HEK293 (cell line): ENCODE results near the gene RHOBTB3.

Source experiments
- CTCF ChIP-seq: fragments of 450-650 bp; formaldehyde crosslinking; IDR thresholded peaks from 2 replicates; pipeline ENCODE4 v1.5.1; 2016; ENCODE audit warnings: missing biosample characterization, missing genetic modification characterization
- EGR2 ChIP-seq: fragments of 450-650 bp; formaldehyde crosslinking; IDR thresholded peaks from 2 replicates; pipeline ENCODE4 v1.5.1; 2016; ENCODE audit warnings: low read depth, missing biosample characterization, missing genetic modification characterization
- HOXC10 ChIP-seq: sonication (generic); formaldehyde crosslinking; IDR thresholded peaks from 2 replicates; pipeline ENCODE4 v1.8.1; 2023; ENCODE audit warnings: mild to moderate bottlenecking, missing genetic modification reagents
- HOXD13 ChIP-seq: sonication (generic); formaldehyde crosslinking; IDR thresholded peaks from 2 replicates; pipeline ENCODE4 v1.8.0; 2022; ENCODE audit warnings: missing genetic modification reagents, borderline replicate concordance
- IKZF3 ChIP-seq: fragments of 450-650 bp; IDR thresholded peaks from 2 replicates; pipeline ENCODE4 v1.5.0; 2018; ENCODE audit warnings: missing biosample characterization, mild to moderate bottlenecking, missing genetic modification characterization, moderate library complexity
- MEIS1 ChIP-seq: sonication (generic); formaldehyde crosslinking; IDR thresholded peaks from 2 replicates; pipeline ENCODE4 v1.8.1; 2022; ENCODE audit warnings: missing genetic modification reagents, mild to moderate bottlenecking, borderline replicate concordance
- PRDM6 ChIP-seq: fragments of 450-650 bp; formaldehyde crosslinking; IDR thresholded peaks from 2 replicates; pipeline ENCODE4 v1.5.1; 2017; ENCODE audit warnings: missing biosample characterization, missing genetic modification characterization
- SP3 ChIP-seq: fragments of 450-650 bp; formaldehyde crosslinking; IDR thresholded peaks from 2 replicates; pipeline ENCODE4 v1.5.1; 2016; ENCODE audit warnings: missing biosample characterization, missing genetic modification characterization
- WT1 ChIP-seq: fragments of 450-650 bp; formaldehyde crosslinking; IDR thresholded peaks from 2 replicates; pipeline ENCODE4 v1.5.1; 2016; ENCODE audit warnings: missing biosample characterization, missing genetic modification characterization
- ZBTB6 ChIP-seq: fragments of 450-650 bp; formaldehyde crosslinking; IDR thresholded peaks from 2 replicates; pipeline ENCODE4 v1.5.1; 2017; ENCODE audit warnings: missing biosample characterization, missing genetic modification characterization
- ZFP41 ChIP-seq: fragments of 450-650 bp; formaldehyde crosslinking; IDR thresholded peaks from 2 replicates; pipeline ENCODE4 v1.5.1; 2016; ENCODE audit warnings: missing biosample characterization, missing genetic modification characterization, borderline replicate concordance
- ZNF114 ChIP-seq: fragments of 450-650 bp; formaldehyde crosslinking; IDR thresholded peaks from 2 replicates; pipeline ENCODE4 v1.5.0; 2017; ENCODE audit warnings: missing biosample characterization, missing genetic modification characterization
- ZNF132 ChIP-seq: fragments of 450-650 bp; formaldehyde crosslinking; IDR thresholded peaks from 2 replicates; pipeline ENCODE4 v1.5.1; 2017; ENCODE audit warnings: missing biosample characterization, missing genetic modification characterization, borderline replicate concordance
- ZNF155 ChIP-seq: fragments of 450-650 bp; formaldehyde crosslinking; IDR thresholded peaks from 2 replicates; pipeline ENCODE4 v1.5.1; 2016; ENCODE audit warnings: missing biosample characterization, missing genetic modification characterization
- ZNF211 ChIP-seq: fragments of 450-650 bp; formaldehyde crosslinking; IDR thresholded peaks from 2 replicates; pipeline ENCODE4 v1.5.1; 2016; ENCODE audit warnings: low read depth, missing biosample characterization, missing genetic modification characterization
- ZNF214 ChIP-seq: fragments of 450-650 bp; formaldehyde crosslinking; IDR thresholded peaks from 2 replicates; pipeline ENCODE4 v1.5.1; 2017; ENCODE audit warnings: missing biosample characterization, mild to moderate bottlenecking, missing genetic modification characterization, borderline replicate concordance
- ZNF23 ChIP-seq: fragments of 450-650 bp; formaldehyde crosslinking; IDR thresholded peaks from 2 replicates; pipeline ENCODE4 v1.5.1; 2016; ENCODE audit warnings: missing biosample characterization, missing genetic modification characterization, borderline replicate concordance
- ZNF248 ChIP-seq: fragments of 450-650 bp; formaldehyde crosslinking; IDR thresholded peaks from 2 replicates; pipeline ENCODE4 v1.5.1; 2017; ENCODE audit warnings: missing biosample characterization, missing genetic modification characterization
- ZNF26 ChIP-seq: fragments of 450-650 bp; formaldehyde crosslinking; IDR thresholded peaks from 2 replicates; pipeline ENCODE4 v1.5.1; 2016; ENCODE audit warnings: missing biosample characterization, missing genetic modification characterization
- ZNF335 ChIP-seq: fragments of 450-650 bp; formaldehyde crosslinking; conservative IDR thresholded peaks from 2 replicates; pipeline ENCODE4 v1.5.1; 2016; ENCODE audit warnings: missing biosample characterization, missing genetic modification characterization
- ZNF366 ChIP-seq: fragments of 450-650 bp; formaldehyde crosslinking; conservative IDR thresholded peaks from 2 replicates; pipeline ENCODE4 v1.5.1; 2016; ENCODE audit warnings: missing biosample characterization, missing genetic modification characterization
- ZNF398 ChIP-seq: fragments of 450-650 bp; formaldehyde crosslinking; IDR thresholded peaks from 2 replicates; pipeline ENCODE4 v1.5.1; 2017; ENCODE audit warnings: missing biosample characterization, missing genetic modification characterization
- ZNF416 ChIP-seq: fragments of 450-650 bp; formaldehyde crosslinking; IDR thresholded peaks from 2 replicates; pipeline ENCODE4 v1.5.1; 2016; ENCODE audit warnings: missing biosample characterization, missing genetic modification characterization
- ZNF488 ChIP-seq: fragments of 450-650 bp; formaldehyde crosslinking; IDR thresholded peaks from 2 replicates; pipeline ENCODE4 v1.5.1; 2016; ENCODE audit warnings: missing biosample characterization, missing genetic modification characterization
- ZNF501 ChIP-seq: fragments of 450-650 bp; formaldehyde crosslinking; IDR thresholded peaks from 2 replicates; pipeline ENCODE4 v1.5.1; 2016; ENCODE audit warnings: missing biosample characterization, missing genetic modification characterization
- ZNF513 ChIP-seq: fragments of 450-650 bp; IDR thresholded peaks from 2 replicates; pipeline ENCODE4 v1.5.1; 2018; ENCODE audit warnings: missing biosample characterization, missing genetic modification characterization
- ZNF548 ChIP-seq: fragments of 450-650 bp; formaldehyde crosslinking; IDR thresholded peaks from 2 replicates; pipeline ENCODE4 v1.5.1; 2016; ENCODE audit warnings: missing biosample characterization, missing genetic modification characterization
- ZNF555 ChIP-seq: fragments of 450-650 bp; formaldehyde crosslinking; conservative IDR thresholded peaks from 2 replicates; pipeline ENCODE4 v1.5.1; 2017; ENCODE audit warnings: missing biosample characterization, mild to moderate bottlenecking, missing genetic modification characterization, inconsistent platforms
- ZNF558 ChIP-seq: fragments of 450-650 bp; formaldehyde crosslinking; IDR thresholded peaks from 2 replicates; pipeline ENCODE4 v1.5.1; 2016; ENCODE audit warnings: missing biosample characterization, missing genetic modification characterization
- ZNF830 ChIP-seq: fragments of 450-650 bp; IDR thresholded peaks from 2 replicates; pipeline ENCODE4 v1.5.0; 2018; ENCODE audit warnings: missing biosample characterization, missing genetic modification characterization, low read depth, mild to moderate bottlenecking, moderate library complexity
- ZSCAN23 ChIP-seq: fragments of 450-650 bp; formaldehyde crosslinking; IDR thresholded peaks from 2 replicates; pipeline ENCODE4 v1.5.1; 2016; ENCODE audit warnings: missing biosample characterization, missing genetic modification characterization

RHOBTB3 gene

GRCh38 chr5:95712347-95712958 lies 18.7 kb upstream of the RHOBTB3 start (continued):
- TF ChIP-seq ZNF548 (tag by site-specific recombination) = no peak
- no peak for TF ChIP-seq ZNF513
- TF ChIP-seq ZNF366 (tag by site-specific recombination) = peak; percentile 87
- no peak for TF ChIP-seq ZNF211 (tag by site-specific recombination)
- TF ChIP-seq ZNF398 (tag by site-specific recombination) = peak; percentile 22
- 0 out of 2 replicates have a peak, but pooled peaks have one; percentile 54 for TF ChIP-seq ZSCAN23 (tag by site-specific recombination)
- no peak for TF ChIP-seq ZNF555
- TF ChIP-seq EGR2 (tag by site-specific recombination) = no peak
- TF ChIP-seq IKZF3 (tag by site-specific recombination) = peak; percentile 62
- no peak; the same call in 1 of the 2 replicates for TF ChIP-seq ZNF558
- TF ChIP-seq ZNF26 = no peak
- TF ChIP-seq PRDM6 (tag by site-specific recombination) = peak; percentile 76
- TF ChIP-seq ZNF830 (tag by site-specific recombination) = no peak
- TF ChIP-seq ZNF501 (tag by site-specific recombination) = no peak
- TF ChIP-seq HOXC10 (CRISPR knock-in tag) = no peak
- TF ChIP-seq ZNF488 (tag by site-specific recombination) = no peak
- no peak for TF ChIP-seq ZFP41 (tag by site-specific recombination)
- TF ChIP-seq ZNF23 (tag by site-specific recombination) = no peak
- TF ChIP-seq ZNF114 (tag by site-specific recombination) = no peak
- no peak; the same call in 1 of the 2 replicates for TF ChIP-seq WT1 (tag by site-specific recombination)
- TF ChIP-seq ZNF335 (tag by site-specific recombination) = peak; percentile 69
- no peak for TF ChIP-seq MEIS1 (CRISPR knock-in tag)
- TF ChIP-seq CTCF (tag by site-specific recombination) = no peak
- peak; percentile 90 for TF ChIP-seq ZBTB6 (tag by site-specific recombination)
- no peak for TF ChIP-seq ZNF248
- no peak for TF ChIP-seq ZNF132
- no peak for TF ChIP-seq ZNF416 (tag by site-specific recombination)
- peak; percentile 46 for TF ChIP-seq SP3 (tag by site-specific recombination)
- TF ChIP-seq ZNF155 (tag by site-specific recombination) = no peak
- peak; percentile 60; the same call in 1 of the 2 replicates for TF ChIP-seq HOXD13 (CRISPR knock-in tag)
- TF ChIP-seq ZNF214 (tag by site-specific recombination) = no peak
